PC-9 (cell line): ENCODE data around the gene BAIAP3.

Source experiments
- EZH2 ChIP-seq: fragments of 200-600 bp; sonication (generic); IDR thresholded peaks from 2 replicates; pipeline ENCODE4 v1.8.0; 2017; ENCODE audit warnings: antibody characterized with exemption, low read depth
- TF ChIP-seq, protein P1 (sequence below): fragments of 200-600 bp; sonication (generic); conservative IDR thresholded peaks from 2 replicates; pipeline ENCODE4 v1.6.1; 2017; ENCODE audit warnings: mixed run types, antibody characterized with exemption, mild to moderate bottlenecking, moderate library complexity

DNA sequence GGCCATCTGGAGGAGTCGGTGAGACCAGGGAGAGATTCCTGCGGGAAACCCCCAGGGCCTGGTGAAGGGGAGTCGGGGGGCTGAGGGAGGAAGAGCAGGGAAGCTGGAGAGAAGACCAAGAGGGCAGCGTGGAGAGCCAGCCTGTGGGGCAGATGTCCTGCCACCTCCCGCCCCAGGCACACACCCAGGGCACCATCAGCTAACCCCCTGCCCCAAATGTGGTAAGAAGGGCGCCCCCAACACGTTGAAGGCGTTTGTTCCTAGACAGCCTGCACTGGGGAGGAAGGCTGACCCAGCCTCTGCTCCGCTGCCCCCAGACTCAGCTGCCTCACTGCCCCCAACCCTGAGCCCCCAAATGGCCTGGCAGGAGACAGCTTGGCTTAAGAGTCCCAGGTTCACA is 1.3 kb downstream of the BAIAP3 start:
- TF ChIP-seq, protein P1, sequence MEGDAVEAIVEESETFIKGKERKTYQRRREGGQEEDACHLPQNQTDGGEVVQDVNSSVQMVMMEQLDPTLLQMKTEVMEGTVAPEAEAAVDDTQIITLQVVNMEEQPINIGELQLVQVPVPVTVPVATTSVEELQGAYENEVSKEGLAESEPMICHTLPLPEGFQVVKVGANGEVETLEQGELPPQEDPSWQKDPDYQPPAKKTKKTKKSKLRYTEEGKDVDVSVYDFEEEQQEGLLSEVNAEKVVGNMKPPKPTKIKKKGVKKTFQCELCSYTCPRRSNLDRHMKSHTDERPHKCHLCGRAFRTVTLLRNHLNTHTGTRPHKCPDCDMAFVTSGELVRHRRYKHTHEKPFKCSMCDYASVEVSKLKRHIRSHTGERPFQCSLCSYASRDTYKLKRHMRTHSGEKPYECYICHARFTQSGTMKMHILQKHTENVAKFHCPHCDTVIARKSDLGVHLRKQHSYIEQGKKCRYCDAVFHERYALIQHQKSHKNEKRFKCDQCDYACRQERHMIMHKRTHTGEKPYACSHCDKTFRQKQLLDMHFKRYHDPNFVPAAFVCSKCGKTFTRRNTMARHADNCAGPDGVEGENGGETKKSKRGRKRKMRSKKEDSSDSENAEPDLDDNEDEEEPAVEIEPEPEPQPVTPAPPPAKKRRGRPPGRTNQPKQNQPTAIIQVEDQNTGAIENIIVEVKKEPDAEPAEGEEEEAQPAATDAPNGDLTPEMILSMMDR: no peak
- no peak for TF ChIP-seq EZH2
